NOMO-1 (cell line): Measurements from ENCODE around the gene SNRPN.
"Not testable (repeated sequence)": the region's sequence is repeated elsewhere in the genome, so short reads cannot be mapped to it uniquely, and the experiment has no call there.

Source experiments
- DNase-seq, 2 experiments: peaks; one replicate each; lab custom pipeline; 2025; ENCODE audit not compliant: unreplicated experiment in 2 of 2; lab: John Stamatoyannopoulos, UW

SNRPN gene

GRCh38 chr15:24966364-24967103, 11.7 kb downstream of the SNRPN start:
- no peak for DNase-seq

- no peak for DNase-seq
These were observed 16.3 kb downstream of the SNRPN start for GRCh38 chr15:24971052-24971451.

DNA sequence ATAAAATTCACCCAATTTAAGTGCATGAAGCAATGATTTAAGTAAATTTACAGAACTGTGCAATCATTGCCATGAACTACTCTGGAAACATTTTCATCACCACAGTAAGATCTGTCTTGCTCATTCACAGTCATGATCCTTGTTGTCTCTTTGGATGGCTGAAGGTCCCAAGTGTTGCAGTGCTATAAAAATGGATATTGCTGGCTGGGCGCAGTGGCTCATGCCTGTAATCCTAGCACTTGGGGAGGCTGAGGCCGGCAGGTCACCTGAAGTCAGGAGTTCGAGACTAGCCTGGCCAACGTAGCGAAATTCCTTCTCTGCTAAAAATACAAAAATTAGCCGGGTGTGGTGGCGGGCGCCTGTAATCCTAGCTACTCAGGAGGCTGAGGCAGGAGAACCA, 17.0 kb downstream of the SNRPN start:
- no peak for DNase-seq

GRCh38 chr15:24972707-24973106, 17.9 kb downstream of the SNRPN start:
- not testable (repeated sequence) for DNase-seq

- DNase-seq: no peak
These were observed 22.1 kb downstream of the SNRPN start for GRCh38 chr15:24976932-24977331.

GRCh38 chr15:24977686-24978085, 22.9 kb downstream of the SNRPN start:
- DNase-seq: no peak

DNA sequence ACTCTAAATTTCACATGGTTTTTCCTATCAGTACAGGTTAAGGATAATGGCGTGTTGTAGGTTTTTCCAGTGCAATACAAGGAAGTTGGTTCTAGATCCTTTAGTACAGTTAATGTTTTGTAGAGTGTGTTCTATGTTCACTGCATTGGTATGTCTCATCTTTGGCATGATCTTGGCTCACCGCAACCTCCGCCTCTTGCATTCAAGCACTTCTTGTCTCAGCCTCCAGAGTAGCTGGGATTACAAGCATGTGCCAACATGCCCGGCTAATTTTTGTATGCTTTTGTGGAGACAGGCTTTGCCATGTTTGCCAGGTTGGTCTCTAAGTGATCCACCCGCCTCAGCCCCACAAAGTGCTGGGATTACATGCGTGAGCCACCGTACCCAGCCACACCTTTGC, 30.4 kb downstream of the SNRPN start:
- no peak for DNase-seq

GRCh38 chr15:24986653-24987052, 31.9 kb downstream of the SNRPN start:
- no peak for DNase-seq

DNA sequence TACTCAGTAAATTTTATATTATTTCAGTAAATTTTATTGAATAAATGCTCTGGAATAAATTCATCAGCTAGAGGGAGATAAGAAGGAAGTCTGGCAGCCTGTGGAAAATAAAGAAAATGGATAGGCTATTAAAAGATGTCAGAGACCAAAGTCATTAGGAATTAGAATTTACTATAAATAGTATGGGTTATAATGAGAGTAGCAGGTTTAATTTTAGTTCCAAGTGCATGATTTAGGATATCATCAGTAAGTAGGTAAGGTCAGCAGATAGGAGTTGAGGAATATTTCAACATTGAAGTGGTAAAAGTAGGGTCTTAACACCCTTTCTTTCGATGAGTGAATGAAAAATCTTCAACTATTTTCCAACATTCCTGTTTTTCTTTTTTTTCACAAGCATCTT, 64.6 kb downstream of the SNRPN start:
- DNase-seq: no peak

DNA sequence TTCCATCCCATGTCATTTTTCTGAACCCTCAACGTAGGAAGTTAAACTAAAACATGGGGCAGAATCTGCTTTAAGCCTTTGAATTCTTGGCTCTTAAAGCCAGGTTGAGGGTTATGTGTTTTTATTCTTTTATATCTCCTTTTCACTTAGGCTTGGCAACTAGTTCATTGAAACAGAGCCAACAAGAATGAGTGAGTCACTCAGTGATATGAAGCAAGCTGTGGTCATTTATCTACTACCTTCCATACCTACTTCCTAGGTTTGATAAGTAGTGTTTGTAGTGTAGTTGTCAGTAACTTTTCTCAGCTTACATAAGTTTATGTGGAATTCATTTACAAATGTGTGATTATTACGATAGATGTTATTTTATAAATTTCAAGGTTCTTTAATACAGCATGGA, 67.4 kb downstream of the SNRPN start:
- no peak for DNase-seq
